ENCODE measurements around the gene OR10V1.
A peak's percentile ranks its signal among the peaks of the same experiment; 100 is the strongest.

The OR10V1 gene

GRCh38 chr11:59753650-59754493 lies 40.2 kb upstream of the OR10V1 start:
- H3K27ac ChIP-seq (ENCODE audit: low read depth, low read length): no peak overlapping the region
- H3K4me3 ChIP-seq (ENCODE audit: low read depth, low read length): peak overlapping the region; percentile 75

GRCh38 chr11:59746111-59746510 lies 32.5 kb upstream of the OR10V1 start:
- Histone ChIP-seq H3K27ac (ENCODE audit: low read depth, low read length) (no peak overlapping the region), H2AFZ (ENCODE audit: low read length, unreplicated experiment) (no peak overlapping the region), H3K4me3 (ENCODE audit: low read depth, low read length) (no peak overlapping the region), H3K27me3 (ENCODE audit: insufficient read depth, low read length) (peaks cover 41% of the 10 kb centered on the region), H3K4me1 (ENCODE audit: control insufficient read depth, insufficient read depth, low read length, unreplicated experiment) (no peaks in the 10 kb centered on the region), H3K36me3 (ENCODE audit: insufficient read depth, low read length) (no peaks in the 10 kb centered on the region), H3K79me2 (ENCODE audit: control insufficient read depth, insufficient read depth, low read length, unreplicated experiment) (no peaks in the 10 kb centered on the region)

More at GRCh38 chr11:59753650-59754493, 40.2 kb upstream of the OR10V1 start:
- peaks cover 16% of the 10 kb centered on the region for H3K4me1 ChIP-seq (ENCODE audit: control insufficient read depth, insufficient read depth, low read length, unreplicated experiment)
- H3K79me2 ChIP-seq (ENCODE audit: control insufficient read depth, insufficient read depth, low read length, unreplicated experiment): peaks cover 31% of the 10 kb centered on the region
- H3K27me3 ChIP-seq (ENCODE audit: insufficient read depth, low read length): no peaks in the 10 kb centered on the region
- peak overlapping the region; percentile 84 for H2AFZ ChIP-seq (ENCODE audit: low read length, unreplicated experiment)
- no peaks in the 10 kb centered on the region for H3K36me3 ChIP-seq (ENCODE audit: insufficient read depth, low read length)

- H3K4me3 ChIP-seq (ENCODE audit: low read depth, low read length): no peak overlapping the region
- H3K4me1 ChIP-seq (ENCODE audit: control insufficient read depth, insufficient read depth, low read length, unreplicated experiment): no peaks in the 10 kb centered on the region
- H3K27ac ChIP-seq (ENCODE audit: low read depth, low read length): no peak overlapping the region
- H2AFZ ChIP-seq (ENCODE audit: low read length, unreplicated experiment): no peak overlapping the region
- no peaks in the 10 kb centered on the region for H3K36me3 ChIP-seq (ENCODE audit: insufficient read depth, low read length)
- peaks cover under 1% of the 10 kb centered on the region; the same call in 1 of the 2 replicates for H3K27me3 ChIP-seq (ENCODE audit: insufficient read depth, low read length)
- H3K79me2 ChIP-seq (ENCODE audit: control insufficient read depth, insufficient read depth, low read length, unreplicated experiment): no peaks in the 10 kb centered on the region
Observed at GRCh38 chr11:59730896-59731565, 17.4 kb upstream of the OR10V1 start.

- Histone ChIP-seq H3K36me3 (ENCODE audit: insufficient read depth, low read length) (no peaks in the 10 kb centered on the region), H2AFZ (ENCODE audit: low read length, unreplicated experiment) (no peak overlapping the region), H3K27me3 (ENCODE audit: insufficient read depth, low read length) (no peaks in the 10 kb centered on the region), H3K4me3 (ENCODE audit: low read depth, low read length) (no peak overlapping the region), H3K79me2 (ENCODE audit: control insufficient read depth, insufficient read depth, low read length, unreplicated experiment) (no peaks in the 10 kb centered on the region), H3K27ac (ENCODE audit: low read depth, low read length) (no peak overlapping the region), H3K4me1 (ENCODE audit: control insufficient read depth, insufficient read depth, low read length, unreplicated experiment) (no peaks in the 10 kb centered on the region)
Observed at GRCh38 chr11:59729834-59730233, 16.2 kb upstream of the OR10V1 start.

- no peaks in the 10 kb centered on the region for H3K4me1 ChIP-seq (ENCODE audit: control insufficient read depth, insufficient read depth, low read length, unreplicated experiment)
- no peaks in the 10 kb centered on the region for H3K27me3 ChIP-seq (ENCODE audit: insufficient read depth, low read length)
- H3K36me3 ChIP-seq (ENCODE audit: insufficient read depth, low read length): no peaks in the 10 kb centered on the region
- H3K4me3 ChIP-seq (ENCODE audit: low read depth, low read length): no peak overlapping the region
- no peak overlapping the region for H2AFZ ChIP-seq (ENCODE audit: low read length, unreplicated experiment)
- no peaks in the 10 kb centered on the region for H3K79me2 ChIP-seq (ENCODE audit: control insufficient read depth, insufficient read depth, low read length, unreplicated experiment)
- H3K27ac ChIP-seq (ENCODE audit: low read depth, low read length): no peak overlapping the region
Observed at GRCh38 chr11:59728913-59729312, 15.3 kb upstream of the OR10V1 start.

DNA sequence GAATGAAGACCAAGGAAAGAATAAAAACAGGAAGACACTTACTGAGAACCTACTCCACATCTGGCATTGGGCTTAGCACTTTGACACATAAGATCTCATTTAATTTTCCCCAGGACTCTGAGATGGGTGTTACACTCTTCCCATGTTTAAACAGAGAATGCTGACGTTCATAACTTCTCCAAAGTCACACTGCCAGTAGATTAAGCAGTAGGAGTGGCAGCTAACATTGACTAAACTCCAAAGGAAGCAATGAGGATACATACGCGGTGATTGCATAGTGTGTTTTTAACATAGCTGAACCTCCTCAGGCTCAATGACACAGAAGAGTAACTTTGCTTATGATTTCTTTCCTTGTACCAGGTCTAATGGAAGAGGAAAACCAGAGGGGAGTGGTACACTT lies 14.5 kb upstream of the OR10V1 start:
- Histone ChIP-seq H3K36me3 (ENCODE audit: insufficient read depth, low read length) (no peaks in the 10 kb centered on the region), H3K4me3 (ENCODE audit: low read depth, low read length) (no peak overlapping the region), H3K27ac (ENCODE audit: low read depth, low read length) (no peak overlapping the region), H2AFZ (ENCODE audit: low read length, unreplicated experiment) (no peak overlapping the region), H3K27me3 (ENCODE audit: insufficient read depth, low read length) (no peaks in the 10 kb centered on the region; the same call in 1 of the 2 replicates), H3K4me1 (ENCODE audit: control insufficient read depth, insufficient read depth, low read length, unreplicated experiment) (no peaks in the 10 kb centered on the region), H3K79me2 (ENCODE audit: control insufficient read depth, insufficient read depth, low read length, unreplicated experiment) (no peaks in the 10 kb centered on the region)

- H3K36me3 ChIP-seq (ENCODE audit: insufficient read depth, low read length): no peaks in the 10 kb centered on the region
- H2AFZ ChIP-seq (ENCODE audit: low read length, unreplicated experiment): no peak overlapping the region
- H3K27me3 ChIP-seq (ENCODE audit: insufficient read depth, low read length): peaks cover under 1% of the 10 kb centered on the region; the same call in 1 of the 2 replicates
- H3K4me3 ChIP-seq (ENCODE audit: low read depth, low read length): no peak overlapping the region
- no peak overlapping the region for H3K27ac ChIP-seq (ENCODE audit: low read depth, low read length)
- no peaks in the 10 kb centered on the region for H3K4me1 ChIP-seq (ENCODE audit: control insufficient read depth, insufficient read depth, low read length, unreplicated experiment)
- no peaks in the 10 kb centered on the region for H3K79me2 ChIP-seq (ENCODE audit: control insufficient read depth, insufficient read depth, low read length, unreplicated experiment)
Observed at GRCh38 chr11:59727426-59727825, 13.8 kb upstream of the OR10V1 start.

DNA sequence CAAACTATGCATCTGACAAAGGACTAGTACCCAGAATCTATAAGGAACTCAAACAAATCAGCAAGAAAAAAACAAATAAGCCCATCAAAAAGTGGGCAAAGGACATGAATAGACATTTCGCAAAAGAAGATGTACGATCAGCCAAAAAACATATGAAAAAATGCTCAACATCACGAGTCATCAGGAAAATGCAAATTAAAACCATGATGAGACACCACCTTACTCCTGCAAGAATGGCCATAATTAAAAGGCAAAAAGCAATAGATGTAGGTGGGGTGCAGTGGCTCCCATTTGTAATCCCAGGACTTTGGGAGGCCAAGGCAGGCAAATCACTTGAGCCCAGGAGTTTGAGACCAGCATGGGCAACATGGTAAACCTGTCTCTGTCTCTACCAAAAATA lies 10.4 kb upstream of the OR10V1 start:
- Histone ChIP-seq H3K4me1 (ENCODE audit: control insufficient read depth, insufficient read depth, low read length, unreplicated experiment) (no peaks in the 10 kb centered on the region), H3K79me2 (ENCODE audit: control insufficient read depth, insufficient read depth, low read length, unreplicated experiment) (no peaks in the 10 kb centered on the region), H3K36me3 (ENCODE audit: insufficient read depth, low read length) (no peaks in the 10 kb centered on the region), H2AFZ (ENCODE audit: low read length, unreplicated experiment) (no peak overlapping the region), H3K27ac (ENCODE audit: low read depth, low read length) (no peak overlapping the region), H3K27me3 (ENCODE audit: insufficient read depth, low read length) (peaks cover 30% of the 10 kb centered on the region), H3K4me3 (ENCODE audit: low read depth, low read length) (no peak overlapping the region)

GRCh38 chr11:59719556-59719955 lies 5.9 kb upstream of the OR10V1 start:
- no peaks in the 10 kb centered on the region for H3K79me2 ChIP-seq (ENCODE audit: control insufficient read depth, insufficient read depth, low read length, unreplicated experiment)
- H2AFZ ChIP-seq (ENCODE audit: low read length, unreplicated experiment): no peak overlapping the region
- no peak overlapping the region for H3K27ac ChIP-seq (ENCODE audit: low read depth, low read length)
- no peaks in the 10 kb centered on the region for H3K36me3 ChIP-seq (ENCODE audit: insufficient read depth, low read length)
- no peaks in the 10 kb centered on the region for H3K4me1 ChIP-seq (ENCODE audit: control insufficient read depth, insufficient read depth, low read length, unreplicated experiment)
- H3K27me3 ChIP-seq (ENCODE audit: insufficient read depth, low read length): peaks cover 68% of the 10 kb centered on the region
- H3K4me3 ChIP-seq (ENCODE audit: low read depth, low read length): no peak overlapping the region

- Histone ChIP-seq H3K79me2 (ENCODE audit: control insufficient read depth, insufficient read depth, low read length, unreplicated experiment) (no peaks in the 10 kb centered on the region), H3K4me3 (ENCODE audit: low read depth, low read length) (no peak overlapping the region), H3K27ac (ENCODE audit: low read depth, low read length) (no peak overlapping the region), H3K4me1 (ENCODE audit: control insufficient read depth, insufficient read depth, low read length, unreplicated experiment) (no peaks in the 10 kb centered on the region), H3K36me3 (ENCODE audit: insufficient read depth, low read length) (no peaks in the 10 kb centered on the region), H3K27me3 (ENCODE audit: insufficient read depth, low read length) (peaks cover 58% of the 10 kb centered on the region), H2AFZ (ENCODE audit: low read length, unreplicated experiment) (no peak overlapping the region)
Observed at GRCh38 chr11:59716051-59716450, 2.4 kb upstream of the OR10V1 start.
